GM21529 (cell line): ENCODE data around the gene P3H2.

Source experiments
- ATAC-seq: cut with Tn5 transposase; IDR thresholded peaks from one replicate; pipeline ENCODE4 v1.9.1; 2021; ENCODE audit not compliant: unreplicated experiment

Gene P3H2

DNA sequence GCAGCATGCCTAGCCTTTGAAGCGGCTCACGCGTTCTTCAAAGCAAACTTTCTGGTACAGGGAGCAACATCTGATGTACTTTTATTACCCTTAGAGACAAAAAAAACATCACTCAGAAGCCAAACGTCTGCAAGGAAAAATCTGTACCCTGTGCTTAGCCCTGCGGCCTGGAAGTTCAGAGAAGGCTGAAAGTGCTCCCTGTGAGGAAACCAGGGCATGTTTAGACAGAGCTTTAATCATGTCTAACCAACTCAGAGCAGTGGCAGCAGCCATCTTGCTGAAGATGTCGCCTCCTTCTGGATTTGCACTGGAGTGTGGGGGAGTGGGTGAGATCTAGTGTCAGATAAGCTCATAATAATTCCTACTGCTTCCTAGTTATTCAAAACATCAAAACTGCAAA is 170.4 kb downstream of the P3H2 start:
- no peak for ATAC-seq

DNA sequence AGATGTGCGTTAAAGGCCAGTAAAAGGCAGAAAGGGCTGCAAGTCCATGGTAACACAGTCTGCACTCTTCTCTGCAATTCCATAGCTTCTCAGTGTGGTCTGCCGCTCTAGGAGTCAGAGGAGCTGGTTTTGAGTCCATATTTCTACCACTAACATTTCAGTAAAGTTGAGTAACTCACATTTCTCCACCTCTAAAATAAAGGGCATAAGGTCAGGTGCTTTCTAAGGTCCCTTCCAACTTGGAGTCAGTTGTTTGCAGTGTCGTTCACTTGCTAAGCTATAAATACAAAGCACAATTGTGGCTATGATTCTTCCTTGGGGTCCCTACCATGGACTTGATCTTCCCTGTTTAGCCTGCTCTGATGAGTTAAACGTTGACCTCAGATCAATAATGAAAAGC is 171.1 kb downstream of the P3H2 start:
- ATAC-seq = no peak

DNA sequence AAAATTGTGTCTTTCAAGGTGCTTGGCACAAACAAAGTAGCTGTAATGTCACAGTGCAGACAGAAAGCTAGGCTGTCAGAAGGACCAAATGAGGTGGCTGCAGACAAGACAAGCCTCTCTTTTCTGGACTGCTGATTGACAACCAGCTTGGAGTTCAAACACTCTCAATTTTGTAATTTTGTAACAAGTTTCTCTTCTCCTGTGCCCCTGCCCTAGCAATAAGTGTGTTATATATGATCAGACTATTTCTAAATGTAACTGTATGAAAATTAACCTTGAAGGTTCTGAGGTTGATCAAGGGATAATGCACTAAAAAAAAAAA is 172.0 kb downstream of the P3H2 start:
- ATAC-seq = no peak

DNA sequence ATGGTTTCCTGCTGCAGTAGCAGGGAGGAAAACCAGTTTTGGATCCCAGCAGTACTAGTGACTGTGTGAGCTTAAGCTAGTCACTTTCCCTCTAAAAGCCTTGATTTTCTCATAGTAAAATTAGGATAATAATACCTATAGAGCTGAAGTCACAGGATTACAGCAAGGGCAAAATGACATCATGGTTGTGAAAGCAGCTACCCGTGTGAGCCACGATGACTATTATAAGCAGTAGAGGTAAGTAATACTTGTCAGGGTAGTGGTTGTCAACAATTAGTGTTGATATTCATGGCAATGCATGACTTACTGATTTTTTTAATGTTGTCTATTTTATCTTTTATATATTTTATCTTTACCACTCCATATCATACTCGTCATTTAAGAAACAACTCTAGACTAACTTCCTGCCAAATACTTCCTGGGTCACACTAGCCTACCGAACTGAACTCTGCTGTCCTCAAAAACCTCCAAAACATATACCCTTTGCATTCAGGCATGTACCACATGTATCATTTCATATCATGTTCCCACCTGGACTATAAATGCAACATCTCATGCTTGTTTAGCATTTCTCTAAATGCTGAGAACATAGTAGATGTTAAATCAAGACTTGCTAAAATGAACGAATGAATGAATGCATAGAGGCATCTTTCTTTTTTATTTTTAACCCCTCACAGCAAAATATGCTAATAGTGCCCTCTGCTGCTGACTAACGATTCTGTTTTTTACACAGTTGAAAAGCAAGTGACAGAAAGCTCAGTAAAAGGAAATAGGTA is 172.6 kb downstream of the P3H2 start:
- no peak for ATAC-seq

DNA sequence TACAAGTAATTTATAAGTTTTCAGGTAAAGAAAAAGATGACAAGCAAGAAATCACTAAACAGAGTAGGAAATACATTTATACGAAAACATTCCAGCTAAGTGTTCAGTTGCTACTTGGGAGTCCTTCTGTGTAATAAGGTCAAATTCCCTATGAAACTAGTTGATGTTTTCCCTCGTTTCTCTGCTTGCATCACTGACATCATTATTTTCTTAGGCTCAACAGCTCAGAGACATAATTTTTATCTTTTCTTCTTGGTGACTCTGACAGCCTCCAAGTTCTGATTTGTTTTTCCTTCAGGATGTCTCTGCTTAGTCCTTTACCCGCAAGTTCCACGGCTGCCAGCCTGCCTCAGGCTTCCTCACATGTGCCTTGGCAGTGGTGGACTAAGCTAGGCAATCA is 173.6 kb downstream of the P3H2 start:
- no peak for ATAC-seq

DNA sequence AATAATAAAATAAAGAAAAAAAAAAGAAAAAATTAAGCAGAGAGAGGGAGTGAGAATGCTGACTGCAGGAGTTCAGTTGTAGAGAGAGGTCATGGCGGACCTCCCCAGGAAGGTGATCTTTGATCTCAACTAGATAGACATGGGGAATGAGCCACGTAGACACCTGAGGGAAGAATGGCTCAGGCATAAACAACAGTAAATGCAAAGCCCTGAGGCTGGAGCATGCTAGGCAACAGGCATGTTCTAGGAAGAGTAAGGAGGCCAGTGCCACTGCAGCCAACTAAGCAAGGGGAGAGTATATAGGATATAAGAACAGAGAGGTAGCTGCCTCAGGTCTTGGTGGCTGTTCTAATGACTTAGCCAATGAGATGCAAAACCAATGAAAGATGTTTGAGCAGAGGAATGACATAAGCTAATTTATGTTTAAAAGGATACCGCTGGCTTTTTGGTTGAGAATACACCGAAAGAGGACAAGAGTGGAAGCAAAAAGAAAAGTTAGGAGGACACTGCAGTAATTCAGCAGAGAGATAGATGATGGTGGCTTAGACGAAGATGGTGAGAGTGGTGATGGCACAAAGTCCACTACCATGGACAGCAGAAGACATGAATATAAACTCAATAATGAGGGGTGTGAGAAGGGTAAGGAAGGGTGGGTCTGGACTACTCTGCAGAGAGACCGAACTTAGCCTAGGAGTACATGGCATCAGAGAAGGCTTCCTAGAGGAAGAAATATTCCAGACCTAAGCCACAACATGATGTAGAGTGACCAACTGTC is 174.6 kb downstream of the P3H2 start:
- no peak for ATAC-seq

DNA sequence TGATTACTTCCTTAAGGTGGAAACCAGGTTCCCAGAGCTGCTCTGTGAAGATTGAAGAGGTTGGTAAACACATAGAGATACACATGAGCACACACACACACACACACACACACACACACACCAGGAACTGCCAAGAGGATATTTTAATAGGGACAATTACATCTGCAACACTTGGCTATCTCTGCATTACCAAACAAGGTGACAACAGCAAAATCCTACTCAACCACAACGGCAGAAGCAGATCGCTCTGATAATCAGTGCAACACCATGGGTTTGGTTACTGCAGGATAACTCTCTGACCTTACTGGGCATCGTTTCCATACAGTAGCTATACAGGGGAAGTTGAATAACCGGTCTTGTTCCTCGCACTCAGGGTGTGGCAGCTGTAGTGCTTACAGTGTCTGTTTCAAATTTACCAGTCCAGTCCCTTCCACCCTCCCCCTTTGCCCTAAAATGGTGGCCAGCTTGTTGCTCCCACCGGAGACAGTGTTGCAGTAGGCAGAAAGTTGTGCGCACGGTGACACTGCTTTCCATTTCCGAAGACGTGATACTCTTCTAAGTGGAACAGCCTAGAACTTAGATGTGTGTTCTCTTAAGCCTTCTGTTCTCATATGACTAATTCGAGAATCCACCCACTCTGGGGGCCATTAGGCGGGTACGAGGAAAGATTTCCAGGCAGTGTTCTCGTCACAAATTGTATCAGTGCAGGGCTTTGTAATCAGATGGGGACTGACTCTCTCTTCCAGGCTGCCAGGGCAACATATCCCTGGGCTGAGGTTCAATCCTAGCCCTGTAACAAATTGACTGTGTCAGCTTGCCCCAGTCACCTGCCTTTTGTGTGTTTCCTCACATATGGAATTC is 176.2 kb downstream of the P3H2 start:
- ATAC-seq = no peak

DNA sequence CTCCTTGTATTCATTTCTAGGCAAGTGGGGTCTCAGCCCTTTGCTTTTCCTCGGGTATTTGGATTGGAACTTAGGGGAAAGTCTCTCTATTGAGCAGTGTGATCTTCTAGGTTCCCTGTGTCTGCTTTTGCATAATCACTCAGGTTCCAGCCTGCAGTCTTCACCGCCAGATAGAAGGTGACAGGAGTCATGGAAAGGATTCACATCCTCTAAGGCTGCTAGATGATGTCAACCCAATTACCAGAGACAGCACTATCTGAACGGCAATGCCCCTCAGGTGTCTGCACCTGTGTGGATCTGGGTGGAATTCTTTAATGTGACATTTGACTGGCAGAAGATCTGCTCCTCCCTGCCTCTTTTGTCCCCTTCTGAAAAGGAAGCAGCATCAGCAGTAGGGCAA is 177.7 kb downstream of the P3H2 start:
- ATAC-seq = no peak

DNA sequence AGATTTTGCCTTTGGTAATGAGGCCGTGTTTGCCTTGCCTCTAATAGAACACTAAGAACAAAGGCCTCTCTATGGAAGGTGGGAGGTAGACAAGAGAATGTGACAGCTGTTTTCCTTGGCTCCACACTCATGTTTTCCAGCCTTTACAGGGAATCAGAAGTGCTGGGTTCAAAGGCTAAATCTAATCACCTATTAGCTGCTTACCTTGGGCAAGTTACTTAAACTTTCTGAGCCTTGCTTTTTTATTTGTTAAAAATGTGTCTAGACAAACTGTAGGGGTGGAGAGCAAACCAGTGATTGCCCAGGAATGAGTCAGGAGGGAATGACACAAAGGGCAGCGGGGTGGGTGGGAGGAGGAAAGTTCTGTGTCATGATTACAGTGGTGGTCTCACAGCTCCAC is 179.0 kb downstream of the P3H2 start:
- no peak for ATAC-seq

DNA sequence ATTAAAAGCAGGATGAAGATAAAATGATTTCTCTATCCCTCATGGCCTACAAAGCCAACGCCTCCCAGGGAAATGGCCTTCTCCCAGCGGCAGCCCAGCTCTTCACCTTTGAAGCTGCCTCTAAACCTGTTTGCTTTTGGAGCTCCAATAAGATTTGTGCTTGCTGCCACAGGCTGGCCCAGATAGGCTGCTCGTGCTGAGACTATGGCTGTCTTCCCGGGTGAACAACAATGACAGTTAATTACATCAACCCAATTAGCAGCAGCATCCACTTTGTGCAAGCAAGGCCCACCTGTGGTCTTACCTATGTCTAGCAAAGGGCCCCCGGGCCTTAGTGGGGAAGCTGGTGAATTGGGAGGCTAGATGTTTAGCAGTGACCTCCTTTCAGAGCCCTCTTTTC is 179.6 kb downstream of the P3H2 start:
- ATAC-seq = no peak

DNA sequence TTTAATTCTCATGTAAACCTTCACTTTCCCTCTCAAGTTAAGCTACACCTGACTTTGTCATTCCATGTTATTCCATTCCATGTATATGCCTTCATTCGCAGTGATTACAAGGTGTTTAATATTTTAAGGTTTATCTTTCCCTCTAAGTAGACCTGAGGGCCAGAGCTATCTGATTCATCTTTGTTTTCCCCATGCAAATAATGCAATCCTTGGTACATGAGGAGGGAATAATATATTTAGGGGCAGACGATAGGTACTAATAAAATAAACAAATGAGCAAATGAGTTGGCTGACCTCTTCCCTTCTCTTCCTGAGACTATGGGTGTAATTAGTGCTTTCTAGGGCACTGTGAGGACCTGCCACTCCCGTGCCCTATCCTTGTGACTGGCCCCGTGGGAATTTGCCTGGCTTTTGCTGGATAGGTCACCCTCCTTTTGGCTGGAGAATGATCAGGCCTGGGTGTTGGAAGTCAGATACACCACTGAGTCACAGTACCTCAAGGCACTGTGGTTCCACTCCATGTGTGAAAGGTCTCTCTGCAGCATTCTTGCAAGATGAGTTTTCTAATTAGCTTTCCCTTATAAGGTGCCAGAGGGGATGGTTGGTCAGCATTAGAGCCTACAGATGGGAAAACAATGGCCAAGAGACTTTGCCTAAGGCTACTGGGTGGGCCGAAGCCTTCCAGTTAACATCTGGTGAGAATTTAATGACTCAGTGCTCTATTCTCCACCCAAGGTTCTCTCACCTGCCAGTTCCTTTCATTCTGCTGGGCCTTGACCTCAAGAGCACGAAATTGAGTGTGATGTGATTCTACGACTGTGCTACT is 183.2 kb downstream of the P3H2 start:
- no peak for ATAC-seq

DNA sequence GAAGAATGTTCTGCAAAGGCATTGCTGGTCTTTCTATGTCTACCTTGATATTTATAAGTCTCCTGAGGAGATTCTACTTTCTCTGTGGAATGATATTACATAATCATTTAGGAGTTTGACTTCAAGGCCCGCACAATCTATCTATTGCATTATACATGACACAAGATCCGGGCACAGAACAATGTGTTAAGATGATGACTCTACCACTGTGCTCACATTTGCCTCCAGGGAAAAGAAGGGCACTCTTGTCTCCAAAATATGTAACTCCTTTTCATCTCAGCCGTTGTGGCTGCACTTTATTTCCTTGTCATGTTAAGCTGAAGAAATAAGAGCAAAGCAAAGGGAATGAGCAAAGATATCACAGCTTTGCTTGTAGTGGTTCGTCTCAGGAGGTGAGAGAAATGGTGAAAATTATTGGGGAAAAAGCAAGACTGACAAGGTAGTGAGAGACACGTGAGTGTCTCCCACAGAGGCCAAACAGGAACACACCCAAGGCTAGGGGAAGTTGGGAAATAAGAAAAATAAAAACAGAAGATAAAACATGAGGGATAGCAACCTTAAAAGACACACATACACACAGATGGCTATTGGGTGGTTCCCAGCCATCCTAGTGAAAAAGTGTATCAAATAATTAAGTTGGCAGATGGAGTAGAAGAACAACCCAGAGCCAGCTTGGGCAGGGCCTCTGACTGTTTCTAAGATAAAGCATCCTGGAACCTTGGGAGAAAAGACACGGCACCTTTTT is 184.3 kb downstream of the P3H2 start:
- no peak for ATAC-seq

DNA sequence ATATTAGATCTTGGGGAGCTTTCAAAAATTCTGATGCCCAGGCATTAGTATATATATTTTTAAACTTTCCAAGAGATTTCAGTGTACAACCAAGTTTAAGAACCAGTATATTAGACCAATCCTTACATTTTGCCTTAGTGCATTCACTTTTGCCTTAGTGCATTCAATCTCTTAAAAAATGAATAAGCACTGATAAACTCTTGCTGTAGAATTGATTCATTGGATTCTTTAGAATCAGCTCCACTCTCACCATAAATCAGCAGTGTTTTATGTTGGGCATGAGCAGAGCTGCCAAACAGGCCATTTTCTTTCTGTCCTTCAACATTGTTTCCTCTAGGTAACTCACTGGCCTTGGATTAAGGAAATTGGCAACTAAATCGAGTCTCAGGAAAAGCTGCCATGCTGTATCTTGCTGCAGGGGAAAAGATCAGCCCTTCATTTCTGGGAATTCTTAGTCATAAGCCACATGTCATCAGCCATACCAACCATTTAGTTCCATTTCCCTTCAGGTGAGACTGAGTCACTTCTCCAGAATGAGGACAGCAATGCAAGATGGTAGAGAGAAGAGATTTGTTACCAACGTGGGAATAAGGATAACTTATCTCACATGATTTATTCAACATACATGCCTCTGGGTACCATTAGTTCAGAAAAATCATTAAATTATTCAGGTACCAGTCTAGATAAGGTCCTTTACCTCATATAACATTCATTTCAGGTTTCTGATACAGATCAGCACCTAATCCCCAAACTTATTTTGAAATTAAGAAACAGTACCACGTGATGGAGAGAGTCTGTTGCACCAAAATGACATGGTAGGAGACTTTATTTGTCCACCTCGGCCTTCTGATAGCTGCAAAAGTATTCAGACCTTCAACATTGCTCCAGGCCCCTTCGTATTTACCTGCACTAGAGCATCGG is 192.5 kb downstream of the P3H2 start:
- ATAC-seq = no peak

DNA sequence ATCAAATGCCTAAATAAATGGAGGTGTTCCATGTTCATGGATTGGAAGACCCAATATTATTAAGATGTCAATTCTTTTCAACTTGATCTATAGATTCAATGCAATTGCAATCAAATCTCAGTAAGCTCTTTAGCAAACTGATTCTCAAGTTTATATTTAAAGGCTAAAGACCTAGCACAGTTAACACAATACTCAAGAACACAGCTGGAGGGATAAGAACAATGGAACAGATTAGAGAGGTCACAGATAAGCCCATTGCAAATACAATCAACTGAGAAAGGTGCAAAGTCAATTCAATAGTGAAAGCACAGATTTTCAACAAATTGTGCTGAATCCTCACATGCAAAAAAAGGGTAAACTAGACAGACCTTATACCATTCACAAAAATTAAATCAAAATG is 198.9 kb downstream of the P3H2 start:
- ATAC-seq = no peak

DNA sequence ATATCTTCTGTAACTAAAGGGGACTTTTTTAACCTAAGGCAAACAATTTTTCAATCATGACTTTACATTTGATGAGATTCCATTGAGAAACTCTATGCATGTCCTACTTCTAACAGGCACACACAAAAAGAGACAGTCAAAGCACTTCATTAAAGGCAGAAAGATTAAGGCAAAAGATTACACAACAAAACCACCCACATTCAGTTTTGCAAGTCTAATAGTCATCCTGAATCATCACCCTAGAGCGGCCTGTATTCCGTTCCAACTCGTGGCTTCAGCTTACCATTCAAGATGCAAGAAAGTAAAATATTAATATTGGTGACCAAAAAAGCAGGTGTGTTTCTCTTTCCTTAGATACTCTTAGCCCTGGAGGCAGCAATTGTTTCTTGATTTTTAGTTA is 205.9 kb downstream of the P3H2 start:
- ATAC-seq = no peak

DNA sequence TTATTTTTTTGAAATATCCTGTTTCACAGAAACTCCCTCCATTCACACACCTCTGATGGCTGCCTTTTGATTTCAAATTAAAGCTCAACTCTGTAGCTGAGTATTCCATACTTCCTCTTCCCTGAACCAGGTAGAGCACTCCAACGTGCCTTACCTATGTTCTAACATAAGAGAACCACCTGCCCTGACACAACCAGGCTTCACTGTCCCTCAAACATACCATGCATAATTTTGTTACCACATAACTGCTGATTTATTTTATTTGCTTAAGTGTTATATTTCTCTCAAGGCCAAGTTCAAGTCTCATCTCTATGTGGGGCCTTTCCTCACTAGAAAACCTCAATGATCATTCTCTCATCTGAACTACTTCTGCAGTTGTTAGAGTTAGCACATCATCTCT is 209.7 kb downstream of the P3H2 start:
- no peak for ATAC-seq

DNA sequence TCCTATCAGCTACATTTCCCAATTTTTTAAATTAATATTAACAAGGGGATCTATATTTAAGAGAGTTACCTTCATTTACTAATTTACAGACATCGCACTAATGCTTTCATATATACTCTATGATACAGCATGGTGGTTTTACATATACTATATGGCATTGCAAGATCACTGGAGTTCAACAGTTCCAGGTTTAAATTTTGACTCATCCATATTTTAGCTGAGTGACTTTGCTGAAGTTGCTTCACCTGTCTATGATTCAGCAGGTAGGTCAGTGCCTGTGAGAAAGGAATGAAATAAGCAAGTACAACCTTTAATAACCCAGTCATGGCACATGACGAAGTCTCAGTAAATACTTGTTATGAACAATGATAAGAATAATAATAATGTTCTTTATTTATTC is 211.1 kb downstream of the P3H2 start:
- no peak for ATAC-seq

DNA sequence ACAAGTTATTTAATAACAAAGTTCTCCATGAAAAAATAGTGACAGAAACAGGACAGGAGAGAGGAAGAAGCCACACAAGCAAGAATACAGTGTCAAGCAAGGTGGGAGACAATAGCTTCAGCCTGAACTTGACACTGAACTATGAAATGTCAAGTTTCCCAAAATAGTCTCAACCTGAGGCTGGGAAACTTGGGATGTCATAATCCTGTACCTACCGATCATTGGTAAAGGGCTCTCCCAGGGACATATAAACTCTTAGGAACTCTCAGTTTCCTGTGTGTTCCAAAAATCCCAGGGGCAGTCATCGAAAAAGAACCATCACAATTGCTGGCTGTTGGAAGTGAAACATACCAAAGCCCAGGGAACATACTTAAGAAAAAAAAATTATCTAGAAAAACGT is 211.6 kb downstream of the P3H2 start:
- no peak for ATAC-seq

DNA sequence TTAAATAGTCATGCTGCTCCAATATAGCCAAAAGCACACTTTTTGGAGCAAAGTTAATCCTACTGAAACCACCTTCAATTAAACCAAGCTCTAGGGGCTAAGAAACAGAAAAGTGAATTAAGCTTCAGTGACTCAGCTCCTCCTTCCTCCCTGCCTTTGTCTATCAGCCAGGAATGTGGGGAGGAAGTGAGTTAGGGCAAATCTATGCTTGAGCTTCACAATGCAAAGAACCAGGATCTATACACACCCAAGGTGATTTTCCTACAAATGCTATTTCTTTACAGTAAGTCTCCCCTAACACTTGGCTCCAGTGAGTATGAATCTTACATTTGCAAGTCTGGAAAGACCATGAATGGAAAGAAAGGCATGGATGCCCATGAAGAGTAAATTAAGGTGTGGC is 212.1 kb downstream of the P3H2 start:
- ATAC-seq = no peak
